ENCODE results near the gene HES2. TPM values are rescaled to one million over a fixed set of nuclear protein-coding genes. Genes with fewer than 3 reads are reported as not detected.

The HES2 gene
- total and polyA plus RNA-seq, 9 of the 15 experiments (the other 6 are each of a cell fraction or from before 2014, with no cell fraction given), result 0.05 to 0.18 (median 0.07) TPM; not detected in 4

- TF ChIP-seq, protein P1, sequence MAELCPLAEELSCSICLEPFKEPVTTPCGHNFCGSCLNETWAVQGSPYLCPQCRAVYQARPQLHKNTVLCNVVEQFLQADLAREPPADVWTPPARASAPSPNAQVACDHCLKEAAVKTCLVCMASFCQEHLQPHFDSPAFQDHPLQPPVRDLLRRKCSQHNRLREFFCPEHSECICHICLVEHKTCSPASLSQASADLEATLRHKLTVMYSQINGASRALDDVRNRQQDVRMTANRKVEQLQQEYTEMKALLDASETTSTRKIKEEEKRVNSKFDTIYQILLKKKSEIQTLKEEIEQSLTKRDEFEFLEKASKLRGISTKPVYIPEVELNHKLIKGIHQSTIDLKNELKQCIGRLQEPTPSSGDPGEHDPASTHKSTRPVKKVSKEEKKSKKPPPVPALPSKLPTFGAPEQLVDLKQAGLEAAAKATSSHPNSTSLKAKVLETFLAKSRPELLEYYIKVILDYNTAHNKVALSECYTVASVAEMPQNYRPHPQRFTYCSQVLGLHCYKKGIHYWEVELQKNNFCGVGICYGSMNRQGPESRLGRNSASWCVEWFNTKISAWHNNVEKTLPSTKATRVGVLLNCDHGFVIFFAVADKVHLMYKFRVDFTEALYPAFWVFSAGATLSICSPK (IDR thresholded peaks at IDR 0.05; ENCODE audit: borderline replicate concordance), result no peak
- TF ChIP-seq TGIF2 (CRISPR knock-in tag; IDR thresholded peaks at IDR 0.05) (no peak), TAF15 (IDR thresholded peaks at IDR 0.05; ENCODE audit: low read depth, low read length) (no peak), HDAC1 (IDR thresholded peaks at IDR 0.05) (0 out of 4 replicates have a peak, but pooled peaks of 1 of the 2 experiments have one; percentile 8), FIP1L1 (IDR thresholded peaks at IDR 0.05; ENCODE audit: low read depth, low read length, poor library complexity, severe bottlenecking) (no peak), BCOR (IDR thresholded peaks at IDR 0.05) (peak; percentile 70), KLF16 (IDR thresholded peaks at IDR 0.05) (no peak), ZNF668 (CRISPR knock-in tag; IDR thresholded peaks at IDR 0.05) (no peak), TAF9B (IDR thresholded peaks at IDR 0.05; ENCODE audit: partially characterized antibody) (no peak), MYC (IDR thresholded peaks at IDR 0.05; ENCODE audit: low read depth, low read length) (peak; percentile 57; the same call in 1 of the 2 replicates), MYC (CRISPR knock-in tag; IDR thresholded peaks at IDR 0.05; ENCODE audit: borderline replicate concordance, low read depth) (no peak), FOXA3 (CRISPR knock-in tag; conservative IDR thresholded peaks at IDR 0.05 in 1 of 2, IDR thresholded peaks at IDR 0.05 in 1 of 2) (no peak), TAL1 (IDR thresholded peaks at IDR 0.05) (peak; percentile 82), MXD1 (CRISPR knock-in tag; IDR thresholded peaks at IDR 0.05; ENCODE audit: borderline replicate concordance, poor library complexity, severe bottlenecking) (no peak), RERE (CRISPR knock-in tag; IDR thresholded peaks at IDR 0.05; ENCODE audit: borderline replicate concordance) (no peak), SOX6 (IDR thresholded peaks at IDR 0.05) (peak; percentile 57; the same call in 1 of the 2 replicates), ZSCAN32 (CRISPR knock-in tag; IDR thresholded peaks at IDR 0.05) (no peak), NFE2L1 (tag; IDR thresholded peaks at IDR 0.05; ENCODE audit: borderline replicate concordance, low read depth) (no peak)
- TF ChIP-seq, protein P2, sequence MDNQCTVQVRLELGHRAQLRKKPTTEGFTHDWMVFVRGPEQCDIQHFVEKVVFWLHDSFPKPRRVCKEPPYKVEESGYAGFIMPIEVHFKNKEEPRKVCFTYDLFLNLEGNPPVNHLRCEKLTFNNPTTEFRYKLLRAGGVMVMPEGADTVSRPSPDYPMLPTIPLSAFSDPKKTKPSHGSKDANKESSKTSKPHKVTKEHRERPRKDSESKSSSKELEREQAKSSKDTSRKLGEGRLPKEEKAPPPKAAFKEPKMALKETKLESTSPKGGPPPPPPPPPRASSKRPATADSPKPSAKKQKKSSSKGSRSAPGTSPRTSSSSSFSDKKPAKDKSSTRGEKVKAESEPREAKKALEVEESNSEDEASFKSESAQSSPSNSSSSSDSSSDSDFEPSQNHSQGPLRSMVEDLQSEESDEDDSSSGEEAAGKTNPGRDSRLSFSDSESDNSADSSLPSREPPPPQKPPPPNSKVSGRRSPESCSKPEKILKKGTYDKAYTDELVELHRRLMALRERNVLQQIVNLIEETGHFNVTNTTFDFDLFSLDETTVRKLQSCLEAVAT (IDR thresholded peaks at IDR 0.05), result no peak
These were observed 6.7 kb upstream of the HES2 start (continued) for GRCh38 chr1:6426277-6426971.

Measured in K562 (cell line).